Lower lobe of right lung (tissue), 2 donors: ENCODE data around the gene LRRC17. TPM values are rescaled to one million over a fixed set of nuclear protein-coding genes. Genes with fewer than 3 reads are reported as not detected.

ENCODE experiments used
- ATAC-seq, 2 donors: fragments of 200-7000 bp; cut with Tn5 transposase; one replicate each; pipeline ENCODE4 v1.9.1; 2020 to 2022; ENCODE audit warnings: mild to moderate bottlenecking in 2 of 2, moderate library complexity in 2 of 2
- DNase-seq: peaks from one replicate; pipeline ENCODE4 v3.0.0-alpha.2; 2020
- H3K27ac ChIP-seq: fragments of 200-600 bp; one replicate; pipeline ENCODE4 v1.8.0; 2022
- H3K27me3 ChIP-seq: fragments of 200-600 bp; one replicate; pipeline ENCODE4 v1.8.0; 2022; ENCODE audit warnings: low read depth
- H3K36me3 ChIP-seq: fragments of 200-600 bp; one replicate; pipeline ENCODE4 v1.8.0; 2022; ENCODE audit warnings: mild to moderate bottlenecking
- H3K4me1 ChIP-seq: fragments of 200-600 bp; one replicate; pipeline ENCODE4 v1.8.0; 2022
- H3K4me3 ChIP-seq: fragments of 200-600 bp; one replicate; pipeline ENCODE4 v1.8.0; 2022; ENCODE audit warnings: mild to moderate bottlenecking
- H3K9me3 ChIP-seq: fragments of 200-600 bp; one replicate; pipeline ENCODE4 v1.8.0; 2022
- CTCF ChIP-seq: fragments of 200-600 bp; IDR thresholded peaks from one replicate; pipeline ENCODE4 v1.8.0; 2022; ENCODE audit warnings: antibody characterized with exemption, mild to moderate bottlenecking
- intact Hi-C: fragments of 100-400 bp; cut with DNase I; formaldehyde crosslinking; loops from one replicate; pipeline ENCODE4 v1.11.0; 2022
- total RNA-seq: library from RNA; stranded (reverse); fragmentation: NEBNext Ultra II Directional; extraction: Animal tissue kit (Norgen Biotek cat#: 25700); gene quantifications from one replicate; pipeline ENCODE4 v1.2.1, GENCODE V29; 2021
- donor health status: DM: no; HTN: yes; CAD: no; lungs with severe emphysema.

The LRRC17 gene
- total RNA-seq, 1 donor from 2014 or later: 1.5 TPM

DNA sequence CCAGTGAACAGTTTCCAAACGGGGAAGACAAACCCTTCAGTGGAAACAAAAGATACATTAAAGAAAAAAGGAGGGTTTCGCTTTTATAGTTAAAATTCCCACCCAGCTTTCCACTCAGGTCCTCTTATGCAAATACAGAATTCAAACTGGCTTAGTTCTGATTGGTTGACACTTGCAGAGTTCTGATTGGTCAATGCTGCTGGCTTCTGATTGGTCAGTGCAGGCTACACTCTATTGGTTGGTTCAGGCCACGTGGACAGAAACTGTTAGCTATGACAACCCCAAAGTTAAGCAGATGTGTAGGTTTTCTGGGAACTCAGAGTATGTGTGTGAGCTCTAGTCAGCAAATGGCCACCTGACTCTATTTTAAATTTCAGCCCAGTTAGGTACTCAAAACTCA is 81.8 kb downstream of the LRRC17 start:
- intact Hi-C loops: no loop called here

More for the DNA sequence above, 81.8 kb downstream of the LRRC17 start:
- ATAC-seq (no peak), DNase-seq (no peak)
- H3K4me1 ChIP-seq: peaks cover 32% of the 10 kb centered on the region
- no peaks in the 10 kb centered on the region for H3K36me3 ChIP-seq
- H3K4me3 ChIP-seq: no peak overlapping the region
- no peaks in the 10 kb centered on the region for H3K9me3 ChIP-seq
- no peaks in the 10 kb centered on the region for H3K27me3 ChIP-seq
- no peak overlapping the region for H3K27ac ChIP-seq
- no peak for TF ChIP-seq CTCF

Other genes with a start within 250 kb of the LRRC17 start
- gene POLR2J2, start 241.3 kb upstream of the LRRC17 start, total RNA-seq: 14.8 TPM
- gene FAM185A, start 164.0 kb upstream of the LRRC17 start, total RNA-seq: 10.0 TPM
- gene FBXL13, start 161.8 kb downstream of the LRRC17 start, total RNA-seq: 3.4 TPM
- 33.5 TPM for gene ARMC10, start 162.1 kb downstream of the LRRC17 start, total RNA-seq
- 16.2 TPM for gene NAPEPLD, start 236.1 kb downstream of the LRRC17 start, total RNA-seq